Right lobe of liver (tissue), 6 donors: Measurements from ENCODE around the gene OVCA2. TPM values are rescaled to one million over a fixed set of nuclear protein-coding genes. Genes with fewer than 3 reads are reported as not detected.

Experiments
- ATAC-seq, 4 donors: fragments of 200-7000 bp; cut with Tn5 transposase; one replicate each; pipeline ENCODE4 v1.9.1; 2020; ENCODE audit warnings: mild to moderate bottlenecking in 4 of 4, moderate library complexity in 4 of 4
- DNase-seq, 3 donors: peaks; one replicate each; pipeline ENCODE4 v3.0.0-alpha.2; 2020
- H3K27ac ChIP-seq, 3 donors: fragments of 200-600 bp; one replicate each; pipeline ENCODE4 v1.8.0; 2022
- H3K27me3 ChIP-seq, 2 donors: fragments of 200-600 bp; one replicate each; pipeline ENCODE4 v1.8.0; 2022
- H3K36me3 ChIP-seq, 4 donors: fragments of 200-600 bp; sonication (generic) in 1 of 4; one replicate each; pipeline versions ENCODE4 v1.5.1 to v1.8.0; 2017 to 2022; ENCODE audit warnings: control low read depth in 1 of 4
- H3K4me1 ChIP-seq, 4 donors: fragments of 200-600 bp; sonication (generic) in 1 of 4; one replicate each; pipeline versions ENCODE4 v1.5.1 to v1.8.0; 2017 to 2022; ENCODE audit warnings: control low read depth in 1 of 4
- H3K4me3 ChIP-seq, 3 donors: fragments of 200-600 bp; one replicate each; pipeline ENCODE4 v1.8.0; 2022
- H3K9me3 ChIP-seq, 4 donors: fragments of 200-600 bp; sonication (generic) in 1 of 4; one replicate each; pipeline versions ENCODE4 v1.5.1 to v1.8.0; 2017 to 2022; ENCODE audit warnings: control low read depth in 1 of 4
- POLR2A ChIP-seq: fragments of 450-650 bp; IDR thresholded peaks from one replicate; pipeline ENCODE4 v1.6.1; 2017; ENCODE audit warnings: antibody characterized with exemption, mild to moderate bottlenecking
- WGBS: methylation state at CpG from one replicate; pipeline ENCODE4 v1.1.6; 2018; ENCODE audit warnings: low coverage, low lambda C conversion rate; ENCODE audit not compliant: insufficient coverage; ENCODE audit errors: missing lambda C conversion rate; 5-methylcytosine and 5-hydroxymethylcytosine counted together
- intact Hi-C, 2 donors: fragments of 100-400 bp; cut with DNase I; formaldehyde crosslinking; loops; one replicate each; pipeline versions ENCODE4 v1.11.2 to v1.14.1; 2022
- total RNA-seq, 6 experiments: library from RNA; depleted of rRNA in 2 of 6; stranded (reverse); fragments of >200 nt in 2 of 6; fragmentation: NEBNext Ultra II Directional in 3 of 6; extraction: Animal tissue kit (Norgen Biotek cat#: 25700) in 3 of 6; gene quantifications; one replicate each; pipeline versions ENCODE4 v1.1.0 to v1.2.4, GENCODE V29; 2016 to 2023
- TF ChIP-seq, protein P1 (sequence below), 4 donors: fragments of 200-600 bp in 3 of 4; fragments of 450-650 bp in 1 of 4; IDR thresholded peaks; one replicate each; pipeline versions ENCODE4 v1.5.1 to v1.8.0; 2016 to 2022; ENCODE audit warnings: antibody characterized with exemption in 4 of 4, mild to moderate bottlenecking in 2 of 4
- donor health status: DM: no; HTN: yes; CAD: no.
- donor health status: DM: no; HTN: no; CAD: no.
- donor health status: DM: no; HTN: no; CAD: no.
- donor health status: DM: no; HTN: yes; CAD: no.
- donor health status: DM: no; HTN: yes; CAD: no.

The OVCA2 gene
- total RNA-seq, 6 experiments from 2014 or later = 10.3 to 36.2 (median 14.8) TPM

DNA sequence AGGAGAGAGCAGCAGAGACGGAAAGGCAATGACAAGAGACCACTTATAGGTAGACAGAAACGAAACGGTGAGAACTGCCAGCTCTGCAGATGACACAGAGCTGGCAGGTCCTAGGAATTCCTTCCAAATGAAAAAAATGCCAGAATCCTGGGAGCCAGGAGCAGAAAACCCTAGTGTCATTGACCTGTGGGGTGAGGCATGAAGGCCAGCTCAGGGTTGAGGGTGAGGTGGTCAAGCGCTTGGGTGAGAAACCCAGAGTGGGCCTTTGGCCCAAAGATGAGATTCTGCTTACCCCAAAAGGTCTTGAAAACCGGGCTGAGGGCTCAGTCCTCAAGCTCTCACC is 22.3 kb downstream of the OVCA2 start:
- peak in 2 of 4 donors; percentile 40 to 52 for ATAC-seq
- no peak for DNase-seq
- no peak overlapping the region for H3K4me3 ChIP-seq
- intact Hi-C loops = no loop called here
- peak overlapping the region; percentile 36 to 65 (median 40) for H3K27ac ChIP-seq
- peaks cover 0 to 27% (median 3%) of the 10 kb centered on the region in 4 donors for H3K4me1 ChIP-seq
- H3K27me3 ChIP-seq = no peaks in the 10 kb centered on the region
- H3K9me3 ChIP-seq = no peaks in the 10 kb centered on the region
- H3K36me3 ChIP-seq = no peaks in the 10 kb centered on the region
- 25% methylated on average over 4 of the region's 5 CpGs for WGBS
- no peak for TF ChIP-seq POLR2A
- TF ChIP-seq, protein P1, sequence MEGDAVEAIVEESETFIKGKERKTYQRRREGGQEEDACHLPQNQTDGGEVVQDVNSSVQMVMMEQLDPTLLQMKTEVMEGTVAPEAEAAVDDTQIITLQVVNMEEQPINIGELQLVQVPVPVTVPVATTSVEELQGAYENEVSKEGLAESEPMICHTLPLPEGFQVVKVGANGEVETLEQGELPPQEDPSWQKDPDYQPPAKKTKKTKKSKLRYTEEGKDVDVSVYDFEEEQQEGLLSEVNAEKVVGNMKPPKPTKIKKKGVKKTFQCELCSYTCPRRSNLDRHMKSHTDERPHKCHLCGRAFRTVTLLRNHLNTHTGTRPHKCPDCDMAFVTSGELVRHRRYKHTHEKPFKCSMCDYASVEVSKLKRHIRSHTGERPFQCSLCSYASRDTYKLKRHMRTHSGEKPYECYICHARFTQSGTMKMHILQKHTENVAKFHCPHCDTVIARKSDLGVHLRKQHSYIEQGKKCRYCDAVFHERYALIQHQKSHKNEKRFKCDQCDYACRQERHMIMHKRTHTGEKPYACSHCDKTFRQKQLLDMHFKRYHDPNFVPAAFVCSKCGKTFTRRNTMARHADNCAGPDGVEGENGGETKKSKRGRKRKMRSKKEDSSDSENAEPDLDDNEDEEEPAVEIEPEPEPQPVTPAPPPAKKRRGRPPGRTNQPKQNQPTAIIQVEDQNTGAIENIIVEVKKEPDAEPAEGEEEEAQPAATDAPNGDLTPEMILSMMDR (IDR thresholded peaks at IDR 0.05) = no peak

GRCh38 chr17:2064520-2064971 is 22.7 kb downstream of the OVCA2 start:
- intact Hi-C loops = no loop called here
- H3K27ac ChIP-seq = peak overlapping the region; percentile 36 to 65 (median 40)
- ATAC-seq (peak in 3 of 4 donors; percentile 2 to 12 (median 4)), DNase-seq (no peak)
- WGBS = no CpG with 5 or more reads among the region's 6 CpGs
- H3K4me1 ChIP-seq = peaks cover 0 to 28% (median 3%) of the 10 kb centered on the region in 4 donors
- TF ChIP-seq, protein P1 (IDR thresholded peaks at IDR 0.05) = no peak
- TF ChIP-seq POLR2A = no peak
- H3K36me3 ChIP-seq = no peaks in the 10 kb centered on the region
- H3K4me3 ChIP-seq = no peak overlapping the region
- H3K27me3 ChIP-seq = no peaks in the 10 kb centered on the region
- no peaks in the 10 kb centered on the region for H3K9me3 ChIP-seq

DNA sequence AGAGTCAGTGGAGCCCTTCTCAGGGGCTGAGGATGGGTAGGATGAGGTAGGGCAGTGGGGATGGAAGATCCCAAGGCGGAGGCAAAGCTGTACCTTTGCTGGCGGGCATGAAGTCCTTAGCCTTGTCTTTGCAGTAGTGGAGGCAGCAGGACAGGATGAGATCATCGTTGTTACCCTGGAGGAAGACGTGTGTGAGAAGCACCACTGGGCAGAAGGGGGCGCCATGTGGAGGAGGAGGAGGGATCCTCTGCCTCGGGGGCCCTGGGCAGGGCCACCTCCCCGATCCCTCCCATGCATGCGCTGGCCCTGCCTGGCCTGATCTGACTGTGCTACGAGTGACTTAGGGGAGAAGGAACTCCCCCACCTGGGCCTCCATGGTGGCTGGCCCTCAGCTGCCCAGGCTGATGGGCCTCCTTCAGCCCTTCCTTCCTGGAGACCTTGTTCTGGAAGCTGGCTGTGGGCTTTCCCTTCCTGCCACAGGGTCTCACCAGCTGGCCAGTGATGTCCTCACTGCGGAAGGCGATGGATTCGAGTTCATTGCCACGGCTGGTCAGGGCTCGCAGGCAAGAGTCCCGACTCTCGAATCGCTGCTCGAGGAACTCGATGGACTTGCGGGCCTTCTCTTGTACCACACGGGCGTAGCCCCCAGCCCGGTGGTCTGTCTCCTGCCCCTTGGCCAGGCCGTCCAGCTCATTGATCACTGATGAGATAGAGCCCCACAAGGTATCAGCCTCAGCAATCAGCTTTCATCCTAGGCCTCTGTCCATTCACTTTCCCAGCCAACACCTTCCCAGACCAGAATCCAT is 23.4 kb downstream of the OVCA2 start:
- H3K27ac ChIP-seq = peak overlapping the region; percentile 24 to 65 (median 40)
- TF ChIP-seq POLR2A = no peak
- TF ChIP-seq, protein P1 (IDR thresholded peaks at IDR 0.05) = peak in 3 of 4 donors; percentile 11 to 18 (median 18)
- H3K36me3 ChIP-seq = no peaks in the 10 kb centered on the region
- H3K27me3 ChIP-seq = no peaks in the 10 kb centered on the region
- intact Hi-C loops = no loop called here
- DNase-seq = no peak
- no peaks in the 10 kb centered on the region for H3K9me3 ChIP-seq
- WGBS = 57% methylated on average over 5 of the region's 24 CpGs
- H3K4me1 ChIP-seq = peaks cover 0 to 33% (median 3%) of the 10 kb centered on the region in 4 donors
- peak; percentile 12 to 16 (median 13) for ATAC-seq
- no peak overlapping the region for H3K4me3 ChIP-seq

- Histone ChIP-seq H3K9me3 (no peaks in the 10 kb centered on the region), H3K27me3 (no peaks in the 10 kb centered on the region), H3K36me3 (no peaks in the 10 kb centered on the region), H3K4me1 (peaks cover 0 to 41% (median 3%) of the 10 kb centered on the region in 4 donors), H3K27ac (peak overlapping the region in 2 of 3 donors; percentile 40 to 65), H3K4me3 (no peak overlapping the region)
- 61% methylated on average over 3 of the region's 10 CpGs for WGBS
- TF ChIP-seq POLR2A = no peak
- TF ChIP-seq, protein P1 (IDR thresholded peaks at IDR 0.05) = no peak
- DNase-seq (no peak), ATAC-seq (no peak)
- intact Hi-C loops = no loop called here
Measured at GRCh38 chr17:2065949-2066400, 24.2 kb downstream of the OVCA2 start.
